ENCODE measurements around the gene MYCBP. TPM values are rescaled to one million over a fixed set of nuclear protein-coding genes. Genes with fewer than 3 reads are reported as not detected.

Gene MYCBP
- total RNA-seq, 4 donors from 2014 or later, result 17.4 to 22.5 (median 21.2) TPM

DNA sequence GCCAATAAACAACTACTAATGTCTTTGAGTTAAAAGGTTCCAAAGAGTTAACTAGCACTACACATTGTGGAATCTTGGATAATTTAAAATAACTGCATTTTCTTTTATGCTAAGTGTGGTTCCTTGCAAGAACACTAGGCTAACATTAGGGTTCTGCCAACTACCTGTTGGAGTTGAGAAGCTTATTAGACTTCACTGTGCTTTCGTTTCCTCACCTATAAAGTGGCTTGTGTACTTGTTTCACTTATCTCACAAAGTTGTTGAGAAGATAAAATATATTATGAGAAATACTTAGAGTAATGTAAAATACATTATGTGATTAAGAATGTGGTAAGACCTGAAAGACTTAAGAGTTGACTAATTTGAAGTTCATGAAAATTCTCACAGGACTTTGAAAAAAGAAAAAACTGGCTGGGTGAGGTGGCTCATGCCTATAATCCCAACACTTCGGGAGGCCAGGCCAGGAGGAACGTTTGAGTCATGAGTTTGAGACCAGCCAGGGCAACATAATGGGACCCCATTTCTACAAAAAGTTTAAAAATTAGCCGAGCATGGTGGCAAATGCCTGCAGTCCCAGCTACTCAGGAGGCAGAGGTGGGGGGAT lies 7.9 kb downstream of the MYCBP start:
- H3K9me3 ChIP-seq, result no peaks in the 10 kb centered on the region
- H3K36me3 ChIP-seq, result peaks cover 0 to 28% (median 9%) of the 10 kb centered on the region in 4 donors
- no peak overlapping the region for H3K27ac ChIP-seq (replicated peaks in 1 of 4)
- H3K4me3 ChIP-seq, result no peak overlapping the region
- 93% methylated on average over 4 of the region's 4 CpGs for WGBS
- peaks cover 10 to 44% (median 32%) of the 10 kb centered on the region in 4 donors for H3K4me1 ChIP-seq
- H3K27me3 ChIP-seq, result no peaks in the 10 kb centered on the region
- DNase-seq (ENCODE audit: extremely low spot score), result no peak
- TF ChIP-seq, protein P1, sequence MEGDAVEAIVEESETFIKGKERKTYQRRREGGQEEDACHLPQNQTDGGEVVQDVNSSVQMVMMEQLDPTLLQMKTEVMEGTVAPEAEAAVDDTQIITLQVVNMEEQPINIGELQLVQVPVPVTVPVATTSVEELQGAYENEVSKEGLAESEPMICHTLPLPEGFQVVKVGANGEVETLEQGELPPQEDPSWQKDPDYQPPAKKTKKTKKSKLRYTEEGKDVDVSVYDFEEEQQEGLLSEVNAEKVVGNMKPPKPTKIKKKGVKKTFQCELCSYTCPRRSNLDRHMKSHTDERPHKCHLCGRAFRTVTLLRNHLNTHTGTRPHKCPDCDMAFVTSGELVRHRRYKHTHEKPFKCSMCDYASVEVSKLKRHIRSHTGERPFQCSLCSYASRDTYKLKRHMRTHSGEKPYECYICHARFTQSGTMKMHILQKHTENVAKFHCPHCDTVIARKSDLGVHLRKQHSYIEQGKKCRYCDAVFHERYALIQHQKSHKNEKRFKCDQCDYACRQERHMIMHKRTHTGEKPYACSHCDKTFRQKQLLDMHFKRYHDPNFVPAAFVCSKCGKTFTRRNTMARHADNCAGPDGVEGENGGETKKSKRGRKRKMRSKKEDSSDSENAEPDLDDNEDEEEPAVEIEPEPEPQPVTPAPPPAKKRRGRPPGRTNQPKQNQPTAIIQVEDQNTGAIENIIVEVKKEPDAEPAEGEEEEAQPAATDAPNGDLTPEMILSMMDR (IDR thresholded peaks at IDR 0.05), result no peak
- no peak for TF ChIP-seq EP300 (IDR thresholded peaks at IDR 0.05)
- no peak for TF ChIP-seq POLR2AphosphoS5 (IDR thresholded peaks at IDR 0.05)
- no peak for TF ChIP-seq POLR2A (IDR thresholded peaks at IDR 0.05; ENCODE audit: low read depth)
- intact Hi-C loops (cut with DNase I), result no loop called here

DNA sequence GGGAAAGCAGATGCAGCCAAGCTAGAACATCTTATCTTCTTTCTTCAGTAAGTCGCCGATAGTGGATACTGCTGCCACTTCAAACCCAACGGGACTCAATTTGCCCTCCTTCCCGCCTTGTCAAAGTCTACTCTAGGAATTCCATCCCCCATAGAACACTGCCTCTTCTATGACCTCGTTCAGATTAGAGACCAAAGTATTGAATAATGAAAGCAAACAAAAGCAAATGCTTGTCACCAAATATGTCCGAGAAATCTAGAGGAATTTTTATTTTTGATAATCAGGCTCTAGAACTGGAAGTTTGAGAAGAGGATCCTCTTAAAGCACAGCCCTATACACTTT lies 12.7 kb downstream of the MYCBP start:
- peak overlapping the region; percentile 91 to 97 (median 94) for H3K4me3 ChIP-seq
- TF ChIP-seq POLR2AphosphoS5 (IDR thresholded peaks at IDR 0.05), result no peak
- TF ChIP-seq POLR2A (IDR thresholded peaks at IDR 0.05; ENCODE audit: low read depth), result no peak
- TF ChIP-seq EP300 (IDR thresholded peaks at IDR 0.05), result no peak
- TF ChIP-seq, protein P1 (IDR thresholded peaks at IDR 0.05), result no peak
- intact Hi-C loops (cut with DNase I), result no loop called here
- peaks cover 25 to 70% (median 60%) of the 10 kb centered on the region in 4 donors for H3K4me1 ChIP-seq
- H3K9me3 ChIP-seq, result no peaks in the 10 kb centered on the region
- no peak for DNase-seq (ENCODE audit: extremely low spot score)
- 12% methylated on average over 6 of the region's 6 CpGs for WGBS
- H3K27me3 ChIP-seq, result no peaks in the 10 kb centered on the region
- H3K36me3 ChIP-seq, result peaks cover under 1 to 24% (median 9%) of the 10 kb centered on the region in 4 donors
- H3K27ac ChIP-seq (replicated peaks in 1 of 4), result peak overlapping the region; percentile 88 to 96 (median 92)

DNA sequence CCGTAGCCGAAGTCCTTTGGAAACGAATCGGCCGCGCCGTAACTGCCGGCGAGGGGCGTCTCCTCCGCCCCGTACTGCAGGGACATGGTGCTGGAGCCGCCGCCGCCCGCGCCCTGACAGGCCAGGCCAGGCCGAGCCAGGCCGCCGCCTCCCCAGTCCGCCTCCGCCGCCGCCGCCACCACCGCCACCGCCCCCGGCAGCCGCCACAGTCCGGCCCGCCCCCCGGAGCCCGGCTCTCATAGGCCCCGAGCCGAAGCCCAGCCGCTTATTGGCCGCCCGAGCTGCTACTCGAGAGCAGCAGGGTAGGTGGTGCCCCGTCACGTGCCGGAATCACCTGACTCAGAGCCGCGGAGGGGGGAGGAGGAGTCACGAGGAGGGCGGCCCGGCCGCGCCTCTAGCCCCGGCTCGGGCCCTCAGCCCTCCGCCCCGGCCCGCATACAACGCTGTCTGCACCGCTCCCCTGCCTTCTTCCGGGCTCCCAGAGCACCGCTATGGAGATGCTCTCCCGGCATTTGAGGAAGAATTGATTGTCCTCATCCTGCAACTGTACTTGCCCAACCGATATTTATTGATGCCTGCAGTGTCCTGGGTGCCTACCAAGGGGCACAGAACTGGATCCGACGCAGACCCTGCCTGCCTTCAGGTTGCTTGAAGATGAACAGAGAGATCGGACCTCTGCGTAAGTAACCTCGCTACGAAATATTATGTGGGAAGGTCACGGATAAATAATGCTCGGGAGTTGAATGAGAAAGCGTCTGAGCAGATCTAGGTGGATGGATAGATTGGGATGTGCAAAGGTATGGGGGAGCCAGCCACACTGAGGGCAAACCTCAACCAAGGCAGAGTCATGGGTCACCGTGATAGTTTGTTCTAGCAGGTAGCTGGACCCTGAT lies 13.3 kb downstream of the MYCBP start, which contains the start of gene RRAGC:
RRAGC (minus strand) TSS at position 212 of the 893 bp plus-strand sequence; CDS start at position 86, 126 bp downstream.
- H3K36me3 ChIP-seq, result peaks cover 6 to 25% (median 14%) of the 10 kb centered on the region in 4 donors
- intact Hi-C loops (cut with DNase I), result loop anchor here (2.0 to 5.0 kb wide), 2 partner anchors 13 to 132 kb away; partner anchors contain the start of genes AKIRIN1 and MYCBP
- TF ChIP-seq POLR2A (IDR thresholded peaks at IDR 0.05; ENCODE audit: low read depth) (no peak), EP300 (IDR thresholded peaks at IDR 0.05) (peak; percentile 14), POLR2AphosphoS5 (IDR thresholded peaks at IDR 0.05) (peak; percentile 83 to 88)
- TF ChIP-seq, protein P1 (IDR thresholded peaks at IDR 0.05), result peak in 1 of 3 experiments; percentile 14
- H3K4me3 ChIP-seq, result peak within 1 kb of the TSS; percentile 91 to 97 (median 94)
- 0% methylated on average over 10 of the region's 70 CpGs for WGBS
- H3K27me3 ChIP-seq, result no peaks in the 10 kb centered on the region
- no peaks in the 10 kb centered on the region for H3K9me3 ChIP-seq
- DNase-seq (ENCODE audit: extremely low spot score), result peak; percentile 100
- peaks cover 25 to 70% (median 62%) of the 10 kb centered on the region in 4 donors for H3K4me1 ChIP-seq
- peak within 1 kb of the TSS; percentile 88 to 96 (median 92) for H3K27ac ChIP-seq (replicated peaks in 1 of 4)

DNA sequence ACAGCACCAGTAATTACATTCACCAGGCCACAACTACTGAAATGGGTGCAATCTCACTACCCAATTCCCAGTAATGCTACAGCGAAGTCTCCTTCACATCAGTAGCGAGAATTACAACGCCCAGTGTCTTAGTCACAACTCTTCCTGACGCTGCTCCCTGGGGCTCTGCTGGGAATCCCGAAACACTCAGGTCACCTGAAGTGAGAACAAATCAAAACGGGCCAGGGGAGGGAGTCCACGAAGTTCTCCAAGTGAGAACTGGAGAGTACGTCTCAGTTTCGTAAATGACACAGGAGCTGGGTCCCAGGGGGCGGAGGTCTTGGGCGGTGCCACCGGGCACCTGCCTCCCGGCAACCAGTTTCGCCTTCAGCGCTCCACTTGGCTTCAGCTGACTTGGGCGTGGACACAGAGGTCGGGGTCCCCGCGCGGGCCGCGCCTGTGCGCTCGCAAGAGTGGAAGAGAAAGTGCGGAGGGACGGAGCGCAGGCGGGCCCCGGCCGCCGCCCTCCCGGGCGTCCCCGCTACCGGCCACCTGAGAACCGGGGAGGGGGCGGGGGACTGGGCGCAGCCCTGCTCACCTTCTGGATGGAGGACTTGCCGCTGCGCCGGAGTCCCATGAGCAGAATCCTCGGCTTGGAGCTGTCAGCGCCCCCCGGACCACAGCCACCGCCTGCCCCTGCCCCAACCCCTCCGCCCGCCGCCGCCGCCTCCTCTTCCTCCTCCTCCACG lies 14.2 kb downstream of the MYCBP start:
- intact Hi-C loops (cut with DNase I), result loop anchor here (2.0 to 5.0 kb wide), 2 partner anchors 14 to 133 kb away; partner anchors contain the start of genes AKIRIN1 and MYCBP
- Histone ChIP-seq H3K36me3 (peaks cover 6 to 28% (median 17%) of the 10 kb centered on the region in 4 donors), H3K4me3 (peak overlapping the region; percentile 91 to 97 (median 94)), H3K27ac (replicated peaks in 1 of 4) (peak overlapping the region; percentile 88 to 96 (median 92)), H3K27me3 (no peaks in the 10 kb centered on the region), H3K9me3 (no peaks in the 10 kb centered on the region), H3K4me1 (peaks cover 25 to 67% (median 59%) of the 10 kb centered on the region in 4 donors)
- 0% methylated on average over 21 of the region's 51 CpGs for WGBS
- peak; percentile 31 for TF ChIP-seq EP300 (IDR thresholded peaks at IDR 0.05)
- TF ChIP-seq POLR2A (IDR thresholded peaks at IDR 0.05; ENCODE audit: low read depth), result peak; percentile 19
- TF ChIP-seq, protein P1 (IDR thresholded peaks at IDR 0.05), result no peak
- peak; percentile 44 to 50 for TF ChIP-seq POLR2AphosphoS5 (IDR thresholded peaks at IDR 0.05)
- peak; percentile 92 for DNase-seq (ENCODE audit: extremely low spot score)
